Inflammatory macrophage (primary cell): ENCODE measurements around the gene SLC6A5.
A peak's percentile ranks its signal among the peaks of the same experiment; 100 is the strongest.

Experiments
- DNase-seq, 2 donors: peaks; one replicate each; pipeline ENCODE4 v3.0.0-alpha.2; 2020 to 2022

SLC6A5 gene

DNA sequence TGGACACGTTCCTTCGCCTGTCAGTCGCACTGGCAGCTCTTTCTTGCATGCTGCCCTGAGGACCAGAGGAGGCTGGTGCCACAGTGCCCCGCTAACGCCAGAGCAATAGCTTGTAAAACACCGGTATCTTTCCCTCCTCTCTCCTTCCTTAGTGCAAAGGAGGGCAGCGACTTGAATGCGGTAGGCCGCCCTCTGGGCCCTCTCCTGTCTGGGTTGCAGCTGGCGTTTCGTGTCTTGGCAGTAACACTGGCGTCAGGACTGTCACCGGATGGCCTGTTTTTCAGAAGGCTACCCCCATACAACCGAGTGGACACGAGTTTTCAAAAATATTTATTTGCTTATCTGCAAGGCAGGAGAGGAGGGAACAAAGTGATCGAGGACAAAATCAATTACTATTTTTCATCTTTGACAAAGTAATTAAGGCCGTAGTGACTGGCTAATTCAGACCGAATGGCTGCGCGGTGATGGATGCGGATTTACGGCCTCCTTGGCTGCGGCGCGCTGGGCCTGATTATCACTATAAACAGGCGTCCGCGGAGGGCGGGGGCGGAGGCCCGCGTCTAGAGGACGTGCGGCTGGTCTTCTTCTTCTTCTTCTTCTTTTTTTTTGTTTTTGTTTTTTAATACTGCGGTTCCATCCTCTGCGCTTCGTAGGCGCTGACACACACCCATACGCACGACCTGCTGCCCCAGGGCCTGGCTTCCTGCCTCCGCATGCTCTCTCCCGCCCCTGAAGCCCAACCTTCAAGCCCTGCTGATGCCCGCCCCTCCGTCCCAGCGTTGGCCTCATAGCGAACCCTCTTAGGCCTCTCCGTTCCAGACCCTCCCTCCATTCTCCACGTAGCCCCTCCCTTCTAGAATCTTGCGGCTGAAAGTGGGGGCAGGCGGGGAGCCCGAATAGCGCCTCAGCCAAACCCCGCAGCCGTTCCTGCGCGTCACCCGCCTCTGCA, 2.9 kb upstream of the SLC6A5 start:
- no peak for DNase-seq

DNA sequence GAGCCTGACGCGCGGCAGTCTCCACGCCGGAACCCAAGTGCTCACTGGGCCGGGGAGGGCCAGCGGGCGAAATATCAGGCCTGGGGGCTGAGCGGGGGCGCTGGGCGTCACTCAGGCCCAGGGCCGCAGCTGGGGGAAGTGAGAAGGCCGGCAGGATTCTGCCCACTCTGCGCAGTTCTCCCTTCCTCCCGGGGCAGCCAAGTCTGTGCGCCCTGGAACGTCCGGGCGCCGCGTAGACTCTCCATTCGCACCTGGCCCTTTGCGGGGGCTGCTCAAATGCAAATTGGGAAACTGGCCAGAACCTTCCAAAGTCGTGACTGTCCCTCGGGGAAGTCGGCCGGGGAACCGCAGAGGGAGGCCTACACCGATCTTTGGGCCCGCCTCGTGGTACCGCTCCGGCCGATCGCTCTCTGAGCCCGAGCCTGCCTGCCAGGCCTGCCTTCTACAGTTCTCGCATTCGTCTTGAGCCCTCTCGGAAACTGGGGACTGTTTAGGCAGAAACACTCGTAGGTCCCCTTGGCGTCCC, 2.2 kb upstream of the SLC6A5 start:
- DNase-seq = no peak

DNA sequence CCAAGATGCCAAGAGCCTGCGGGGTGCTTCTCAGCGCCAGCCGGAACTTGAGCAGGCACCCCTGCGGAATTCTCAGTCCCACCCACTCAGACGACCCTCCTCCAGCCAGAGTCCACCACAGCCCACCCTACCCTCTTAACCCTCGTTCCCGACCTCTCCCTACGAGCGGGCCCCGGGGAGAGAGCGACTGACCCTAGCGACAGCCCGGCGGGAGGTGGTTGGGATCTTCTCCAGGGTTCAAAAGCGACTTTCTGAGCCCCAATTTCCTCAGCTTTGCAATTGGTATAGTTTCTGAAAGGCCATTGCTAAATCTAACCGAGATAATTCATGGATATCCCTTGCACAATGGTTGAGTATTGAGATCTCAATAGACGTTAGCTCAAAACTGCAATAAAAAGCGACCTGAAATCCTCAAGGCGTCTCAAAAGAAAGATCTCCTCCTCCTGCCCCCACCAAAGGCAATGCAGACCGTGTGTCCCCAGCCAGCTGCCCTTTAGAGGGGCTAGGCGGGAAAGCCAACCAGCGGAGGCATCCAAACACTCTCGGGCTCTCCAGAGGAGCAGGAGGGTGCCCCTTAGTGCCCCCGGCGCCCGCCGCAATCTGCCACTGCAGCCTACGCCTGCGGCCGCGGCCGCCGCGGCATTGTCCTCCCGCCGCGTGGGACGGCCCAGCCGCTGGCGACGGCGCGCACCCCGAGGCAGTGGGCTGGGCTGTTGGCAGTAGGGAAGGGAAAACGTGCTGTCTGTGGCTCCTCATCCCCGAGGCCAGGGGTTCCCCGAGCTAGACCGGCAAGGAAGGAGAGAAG, 1.5 kb upstream of the SLC6A5 start:
- no peak for DNase-seq

DNA sequence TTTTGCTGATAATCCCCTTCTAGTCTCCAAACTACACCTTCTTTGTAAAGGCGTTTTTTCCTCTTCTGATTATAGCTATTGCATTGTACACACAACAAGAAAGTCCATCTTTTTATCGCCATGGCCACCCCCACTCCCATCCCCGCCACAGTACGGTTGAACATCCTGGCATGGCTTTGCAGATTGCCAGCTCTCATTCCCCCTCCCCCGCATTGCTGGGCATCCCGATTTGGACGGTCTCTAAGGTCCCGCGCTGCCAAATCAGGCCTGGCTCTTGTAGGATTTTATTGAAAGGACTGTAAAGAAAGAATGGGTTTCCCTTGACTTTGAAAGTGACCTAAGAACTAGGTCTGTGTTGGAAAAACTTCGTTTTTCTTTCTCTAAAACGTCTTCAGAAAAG, 916 bp upstream of the SLC6A5 start:
- no peak for DNase-seq

DNA sequence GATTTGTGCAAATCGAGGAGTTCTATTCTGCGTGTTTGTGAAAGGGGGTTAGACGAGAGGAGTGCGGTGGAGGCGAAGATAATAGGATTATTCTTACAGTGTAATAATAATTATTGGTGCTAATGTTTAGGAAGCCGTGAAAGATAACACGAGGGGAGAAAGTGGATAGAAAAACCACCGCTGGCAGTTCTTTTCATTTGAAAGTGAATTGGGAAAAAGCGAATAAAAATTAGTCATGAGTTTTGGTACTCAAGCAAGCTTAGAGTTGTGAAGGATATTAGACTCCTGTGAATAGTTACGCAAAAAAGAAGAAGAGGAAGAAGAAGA, 575 bp downstream of the SLC6A5 start:
- no peak for DNase-seq

DNA sequence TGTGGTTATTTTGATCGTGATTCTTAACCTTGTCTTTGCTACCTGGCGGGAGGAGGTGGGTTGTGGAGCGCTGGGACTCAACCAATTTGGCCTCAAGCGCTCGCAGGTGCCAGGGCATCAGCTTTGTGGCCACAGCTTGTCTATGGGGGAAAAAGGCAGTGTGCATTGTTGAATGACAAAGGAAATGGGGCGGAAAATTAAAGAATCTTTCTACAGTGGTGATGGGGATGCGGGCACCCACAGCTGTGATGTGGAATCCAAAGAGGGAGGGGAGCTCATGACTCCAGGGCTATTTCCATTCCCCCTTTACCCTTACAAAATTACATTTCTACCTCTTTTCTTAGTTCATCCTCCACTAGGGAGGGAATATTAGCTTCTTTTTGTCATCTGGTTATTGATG, 1.1 kb downstream of the SLC6A5 start:
- DNase-seq = no peak

DNA sequence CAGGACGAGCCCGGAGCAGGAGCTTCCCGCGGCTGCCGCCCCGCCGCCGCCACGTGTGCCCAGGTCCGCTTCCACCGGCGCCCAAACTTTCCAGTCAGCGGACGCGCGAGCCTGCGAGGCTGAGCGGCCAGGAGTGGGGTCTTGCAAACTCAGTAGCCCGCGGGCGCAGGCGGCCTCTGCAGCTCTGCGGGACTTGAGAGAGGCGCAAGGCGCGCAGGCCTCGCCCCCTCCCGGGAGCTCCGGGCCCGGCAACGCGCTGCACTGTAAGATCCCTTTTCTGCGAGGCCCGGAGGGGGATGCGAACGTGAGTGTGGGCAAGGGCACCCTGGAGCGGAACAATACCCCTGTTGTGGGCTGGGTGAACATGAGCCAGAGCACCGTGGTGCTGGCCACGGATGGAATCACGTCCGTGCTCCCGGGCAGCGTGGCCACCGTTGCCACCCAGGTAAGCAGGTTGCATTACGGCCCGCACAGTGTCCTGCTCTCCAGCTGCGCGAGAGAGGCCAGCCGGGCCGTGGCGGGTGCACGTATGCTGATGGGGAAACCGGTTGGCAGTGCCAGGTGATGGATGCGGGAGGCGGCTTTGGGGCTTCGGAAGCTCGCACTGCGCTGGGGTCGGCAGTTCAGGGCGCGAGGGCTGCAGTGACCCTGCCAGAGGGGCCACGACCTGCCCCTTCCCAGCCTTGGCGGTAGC, 2.0 kb downstream of the SLC6A5 start:
- DNase-seq = no peak

DNA sequence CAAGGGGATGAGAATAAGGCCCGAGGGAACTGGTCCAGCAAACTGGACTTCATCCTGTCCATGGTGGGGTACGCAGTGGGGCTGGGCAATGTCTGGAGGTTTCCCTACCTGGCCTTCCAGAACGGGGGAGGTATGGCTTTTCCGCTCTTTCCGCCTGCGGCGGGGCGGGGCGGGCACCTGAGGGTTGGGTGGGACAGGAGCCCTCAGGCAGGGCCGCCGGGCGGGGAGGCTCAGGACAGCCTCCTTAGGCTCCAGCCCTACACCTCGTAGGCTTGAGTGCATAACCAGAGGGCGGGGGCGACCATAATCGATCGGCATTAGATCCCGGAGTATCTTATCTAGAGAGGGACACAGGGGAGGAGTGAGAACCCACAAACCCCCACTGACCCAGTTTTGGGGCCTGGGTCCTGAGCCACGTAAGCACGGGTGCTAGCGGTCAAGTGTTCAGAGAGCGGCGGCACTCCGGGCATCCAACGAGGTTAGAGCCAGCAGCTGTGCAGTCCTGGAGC, 4.9 kb downstream of the SLC6A5 start:
- no peak for DNase-seq

DNA sequence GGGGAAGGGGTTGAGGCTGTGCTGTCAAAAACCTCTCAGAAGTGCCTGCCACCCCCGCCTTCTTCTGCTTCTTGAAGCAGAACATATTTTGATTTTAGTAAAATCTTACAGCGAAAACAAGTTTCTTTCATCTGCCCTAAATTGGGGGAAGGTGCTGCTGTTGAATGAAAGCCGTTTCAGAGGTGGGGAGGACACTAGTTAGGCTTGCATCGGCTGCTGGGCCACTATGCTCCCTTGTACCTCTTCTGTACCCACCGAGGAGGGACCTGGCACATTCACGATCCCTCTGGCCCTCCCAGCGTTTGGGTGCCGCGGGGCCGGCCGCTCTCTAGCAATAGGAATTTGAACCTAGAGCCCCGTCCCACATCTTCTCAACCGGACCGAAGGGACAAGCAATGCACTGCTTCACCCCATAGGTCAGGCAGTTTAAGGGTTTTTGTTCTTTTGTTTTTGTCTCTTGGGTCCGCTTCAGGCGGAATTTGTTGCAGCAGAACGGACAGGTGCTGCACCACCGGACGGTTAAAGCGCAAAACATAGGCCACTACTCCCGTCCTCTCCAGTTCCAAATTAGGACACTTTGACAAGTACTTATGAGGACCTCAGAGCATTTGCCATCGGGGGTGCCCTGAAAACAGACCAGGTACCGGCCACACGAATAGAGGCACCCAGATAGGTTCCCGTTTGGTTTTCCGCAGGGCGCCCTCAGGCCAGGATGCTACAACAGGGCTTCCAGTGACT, 5.6 kb downstream of the SLC6A5 start:
- no peak for DNase-seq

DNA sequence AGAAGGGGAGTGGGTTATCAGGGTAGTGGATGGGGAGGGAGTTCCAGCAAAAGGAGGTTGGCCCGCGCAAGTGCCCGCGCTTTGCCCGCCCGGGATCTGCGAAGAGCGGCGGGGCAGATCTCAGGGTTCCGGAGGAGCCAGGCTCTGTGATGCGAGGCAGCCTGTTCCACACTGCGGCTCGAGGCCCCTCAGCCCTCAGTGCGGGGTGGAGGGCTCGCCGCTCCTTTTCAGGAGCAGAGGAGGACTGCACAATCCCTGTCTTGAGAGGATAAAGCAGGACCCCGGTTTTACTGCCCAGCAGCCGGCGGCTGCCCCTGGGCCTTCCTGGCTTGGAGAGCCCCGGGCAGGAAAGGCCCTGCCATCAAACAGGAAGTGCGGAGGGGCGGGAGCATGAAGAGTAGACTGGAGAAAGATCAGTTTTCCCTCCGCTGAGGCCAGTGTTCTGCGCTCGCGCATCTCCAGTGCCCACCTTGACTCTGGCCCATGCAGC, 6.2 kb downstream of the SLC6A5 start:
- DNase-seq = no peak

DNA sequence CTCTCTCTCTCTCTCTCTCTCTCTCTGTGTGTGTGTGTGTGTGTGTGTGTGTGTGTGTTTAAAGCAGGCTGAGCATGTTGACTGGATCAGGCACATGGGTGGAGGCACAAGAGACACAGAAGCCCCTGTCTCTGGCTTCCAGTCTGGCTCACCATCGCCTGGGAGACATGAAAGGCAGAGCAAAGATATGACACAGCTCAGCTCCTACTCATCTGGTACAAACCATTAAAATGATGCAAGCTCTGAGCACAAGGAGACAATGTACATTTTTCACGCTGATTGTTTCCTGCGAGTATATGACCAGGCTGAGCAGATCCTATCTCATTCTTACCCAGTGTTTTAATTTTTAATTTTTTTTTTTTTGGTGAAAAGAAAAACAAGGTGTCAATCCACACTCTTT, 9.5 kb downstream of the SLC6A5 start:
- DNase-seq = no peak

DNA sequence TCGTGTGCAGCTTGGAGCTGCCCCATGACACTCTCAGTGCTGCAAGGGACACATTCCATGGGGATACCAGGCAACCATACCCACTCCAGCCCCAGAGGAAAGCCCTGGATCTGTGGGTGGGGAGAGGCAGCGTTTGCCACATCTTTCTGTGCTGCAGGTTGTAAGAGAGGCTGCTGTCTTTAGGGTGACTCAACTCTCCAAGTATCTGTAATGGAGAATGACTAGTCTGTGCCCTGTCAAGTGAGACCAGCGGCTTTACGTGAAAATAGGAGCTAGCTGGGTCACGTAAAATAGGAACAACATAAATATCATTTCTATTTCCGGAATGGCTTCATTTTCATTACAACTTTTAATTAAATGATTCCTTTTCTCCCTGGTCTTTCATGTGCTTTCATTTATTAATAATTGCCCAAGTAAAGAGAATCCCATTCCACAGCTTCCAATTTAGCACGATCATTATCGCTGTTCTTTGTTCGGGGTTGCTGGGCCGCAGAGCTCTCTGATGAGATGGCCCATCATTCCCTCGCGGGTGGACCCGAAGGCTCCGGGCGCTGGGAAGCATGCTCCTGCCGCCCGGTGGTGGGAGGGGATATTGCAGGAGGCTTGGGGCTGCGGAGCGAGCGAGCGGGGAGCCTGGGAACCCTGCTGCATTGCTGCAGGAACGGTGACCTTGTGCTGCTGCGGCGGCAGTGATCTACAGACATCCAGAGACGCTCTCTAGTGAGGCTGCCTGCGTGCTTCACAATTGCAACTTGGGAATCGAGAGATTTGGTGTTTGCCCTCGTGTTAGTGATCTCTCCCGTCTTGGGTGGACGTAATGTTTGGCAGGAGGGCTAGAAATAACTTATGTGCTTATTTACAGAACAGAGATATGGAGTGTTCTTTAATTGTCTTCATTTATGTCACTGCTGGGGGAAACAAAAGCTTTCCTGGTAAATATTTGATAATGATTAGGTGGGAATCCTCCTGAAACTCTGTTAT, 10.6 kb downstream of the SLC6A5 start:
- peak; percentile 59 to 61 for DNase-seq

DNA sequence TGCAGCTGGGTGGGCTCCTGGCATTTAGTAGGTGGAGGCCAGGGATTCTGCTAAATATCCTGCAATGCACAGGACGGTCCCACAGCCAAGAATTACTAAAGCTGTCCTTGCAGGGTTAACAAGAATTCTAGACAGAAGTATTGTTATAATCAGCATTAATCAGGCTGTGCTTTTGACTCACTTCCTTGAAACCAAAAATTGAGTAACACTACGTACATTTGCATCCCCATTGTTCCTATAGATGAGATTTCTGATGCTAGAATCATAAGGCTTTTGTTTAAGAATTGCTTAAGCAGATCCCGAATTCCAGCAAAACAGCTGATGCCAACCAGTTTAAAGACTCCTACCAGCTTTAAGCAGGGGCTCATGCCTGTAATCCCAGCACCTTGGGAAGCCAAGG, 11.4 kb downstream of the SLC6A5 start:
- peak in 1 of 2 donors; percentile 13 for DNase-seq

DNA sequence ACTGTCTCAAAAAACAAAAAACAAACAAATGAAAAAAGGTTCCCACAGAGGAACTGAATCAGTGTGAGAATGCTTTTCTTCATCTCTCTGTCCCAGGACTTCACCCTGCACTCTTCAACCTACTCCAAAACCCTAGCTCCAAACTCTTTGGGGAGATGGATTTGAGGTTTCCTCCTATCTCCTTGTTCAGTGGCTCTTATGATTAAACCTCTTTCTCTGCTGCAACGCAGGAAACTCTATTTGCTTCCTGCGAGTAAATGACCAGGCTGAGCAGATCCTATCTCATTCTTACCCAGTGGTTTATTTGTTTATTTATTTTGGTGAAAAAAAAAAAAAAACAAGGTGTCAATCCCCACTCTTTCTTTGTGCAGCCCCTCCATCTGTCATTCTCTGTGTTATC, 12.0 kb downstream of the SLC6A5 start:
- no peak for DNase-seq

DNA sequence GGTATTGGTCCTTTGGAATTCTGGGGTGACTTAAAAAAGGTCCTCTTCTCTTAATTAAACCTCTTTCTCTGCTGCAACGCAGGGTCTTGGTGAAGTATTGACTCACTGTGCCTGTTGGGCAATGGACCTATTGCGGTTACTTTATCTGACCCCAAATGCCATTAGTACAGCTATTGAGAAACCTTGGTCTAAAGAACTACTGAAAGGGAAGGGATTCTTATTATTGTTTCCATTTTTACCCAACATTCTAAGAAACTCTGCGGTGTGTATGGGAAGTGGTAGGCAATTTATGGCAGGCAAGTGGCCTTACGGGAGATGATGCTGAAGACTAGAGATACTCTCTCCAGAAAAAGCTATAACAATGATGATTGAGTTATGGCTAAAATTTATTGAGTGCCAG, 12.5 kb downstream of the SLC6A5 start:
- DNase-seq = peak; percentile 6 to 61

DNA sequence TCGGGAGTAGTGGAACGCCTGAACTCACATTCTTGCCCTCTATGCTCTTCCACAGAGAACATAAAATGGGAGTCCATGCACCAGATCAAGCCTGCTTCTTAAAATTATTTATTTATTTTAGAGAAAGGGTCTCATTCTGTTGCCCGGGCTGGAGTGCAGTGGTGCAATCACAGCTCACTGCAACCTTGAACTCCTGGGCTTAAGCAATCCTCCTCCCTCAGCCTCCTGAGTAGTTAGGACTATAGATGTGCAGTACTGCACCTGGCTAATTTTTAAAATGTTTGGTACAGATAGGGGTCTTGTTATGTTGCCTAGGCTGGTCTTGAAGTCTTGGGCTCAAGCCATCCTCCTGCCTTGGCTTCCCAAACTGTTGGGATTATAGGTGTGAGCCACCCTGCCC, 13.0 kb downstream of the SLC6A5 start:
- no peak for DNase-seq

DNA sequence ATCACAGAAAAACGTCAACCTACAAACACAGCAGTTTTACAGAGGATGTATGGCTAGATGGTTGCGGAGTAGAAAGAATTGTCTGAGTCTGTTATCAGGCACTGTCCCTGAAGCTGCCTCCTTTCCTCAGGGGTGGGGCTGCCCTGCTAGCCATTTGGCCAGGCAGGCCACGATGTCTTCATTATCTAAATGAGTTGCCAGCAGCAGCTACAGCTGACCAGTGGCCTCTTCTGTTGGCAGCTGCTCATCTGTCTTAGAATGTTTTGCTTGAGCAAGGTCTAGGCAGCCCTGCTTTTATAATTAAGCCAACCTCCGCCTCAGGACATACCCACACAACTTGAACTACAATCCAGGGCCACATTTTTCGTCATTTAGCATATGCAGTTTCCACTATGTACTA, 17.5 kb downstream of the SLC6A5 start:
- no peak for DNase-seq

DNA sequence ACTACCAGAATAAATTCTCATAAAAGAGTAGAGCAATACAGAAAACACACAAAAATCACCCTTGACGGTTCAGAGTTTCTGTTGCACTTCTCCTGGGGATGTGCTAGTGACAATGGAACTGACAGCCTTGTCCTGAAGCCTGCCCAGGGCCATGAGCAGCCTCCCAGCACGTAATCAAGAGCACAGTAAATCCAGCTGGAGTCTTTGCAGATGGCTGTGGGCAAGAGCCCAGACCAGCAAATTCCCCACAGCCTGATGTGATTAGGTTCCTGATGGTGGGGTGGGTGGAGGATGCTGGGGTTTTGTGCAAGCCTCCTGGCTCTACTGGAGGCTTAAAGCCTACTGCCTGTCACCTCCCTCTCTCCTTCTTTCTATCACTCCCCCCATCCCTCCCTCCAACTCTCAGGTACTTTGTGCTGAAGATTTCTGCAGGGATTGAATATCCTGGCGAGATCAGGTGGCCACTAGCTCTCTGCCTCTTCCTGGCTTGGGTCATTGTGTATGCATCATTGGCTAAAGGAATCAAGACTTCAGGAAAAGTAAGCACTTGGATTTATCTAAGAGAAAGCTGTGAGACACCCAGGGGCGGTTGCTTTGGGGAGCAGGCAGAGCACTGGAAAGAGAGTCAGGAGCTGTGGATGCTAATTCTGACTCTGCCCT, 18.1 kb downstream of the SLC6A5 start:
- DNase-seq = no peak

DNA sequence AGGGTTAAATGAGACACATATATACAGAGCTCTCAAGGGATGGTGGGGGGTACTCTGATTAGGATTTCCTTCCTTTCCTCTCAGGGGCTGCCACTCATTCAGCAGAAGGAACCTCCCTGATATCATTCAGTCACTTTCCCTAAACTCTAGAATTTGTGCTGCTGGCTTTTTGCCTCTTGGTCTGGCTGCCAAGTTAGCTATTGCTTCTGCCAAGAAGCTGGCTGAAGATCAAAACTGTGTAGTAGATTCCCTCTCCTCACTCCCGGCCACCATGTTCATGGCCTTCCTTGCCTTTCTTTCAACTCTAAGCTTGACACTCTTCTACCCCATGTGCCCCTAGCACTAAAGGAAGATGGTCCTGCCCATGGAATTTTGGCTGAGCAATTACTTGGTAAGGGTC, 18.7 kb downstream of the SLC6A5 start:
- DNase-seq = no peak

DNA sequence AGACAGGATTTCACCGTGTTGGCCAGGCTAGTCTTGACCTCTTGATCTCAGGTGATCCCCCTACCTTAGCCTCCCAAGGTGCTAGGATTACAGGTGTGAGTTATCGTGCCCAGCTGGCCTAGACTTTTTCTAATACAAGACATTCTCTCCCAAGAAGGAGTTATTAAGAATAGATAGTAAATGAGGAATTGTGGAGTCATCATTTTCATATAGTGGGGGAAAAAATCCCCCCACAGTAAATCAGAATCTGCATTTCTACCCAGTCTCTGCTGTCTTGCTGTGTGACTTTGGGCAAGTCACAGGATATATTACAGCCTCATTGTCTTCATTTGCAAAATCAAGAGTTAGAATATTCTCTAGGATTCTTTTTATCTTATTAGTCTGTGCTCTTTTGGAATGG, 21.6 kb downstream of the SLC6A5 start:
- no peak for DNase-seq
